ENCODE results near the gene SH3BP4. TPM values are rescaled to one million over a fixed set of nuclear protein-coding genes. Genes with fewer than 3 reads are reported as not detected.

Gene SH3BP4
- total RNA-seq, 1 donor, result 115 TPM

GRCh38 chr2:235045336-235045972, 93.6 kb downstream of the SH3BP4 start:
- no peak for DNase-seq (ENCODE audit: low read depth)
- no peak for TF ChIP-seq CTCF (IDR thresholded peaks at IDR 0.05; ENCODE audit: insufficient read depth, low read depth, low read length)

GRCh38 chr2:235045973-235046343, 94.1 kb downstream of the SH3BP4 start:
- no peak overlapping the region for H3K4me3 ChIP-seq (ENCODE audit: low read depth, low read length)
- DNase-seq (ENCODE audit: low read depth), result no peak
- no peak for TF ChIP-seq CTCF (IDR thresholded peaks at IDR 0.05; ENCODE audit: insufficient read depth, low read depth, low read length)

More at GRCh38 chr2:235045336-235045972, 93.6 kb downstream of the SH3BP4 start:
- H3K4me3 ChIP-seq (ENCODE audit: low read depth, low read length), result no peak overlapping the region

- no peak for DNase-seq (ENCODE audit: low read depth)
- H3K4me3 ChIP-seq (ENCODE audit: low read depth, low read length), result no peak overlapping the region
- TF ChIP-seq CTCF (IDR thresholded peaks at IDR 0.05; ENCODE audit: insufficient read depth, low read depth, low read length), result no peak
These were observed 94.8 kb downstream of the SH3BP4 start for GRCh38 chr2:235046589-235046988.

GRCh38 chr2:235047171-235048160, 95.6 kb downstream of the SH3BP4 start:
- H3K4me3 ChIP-seq (ENCODE audit: low read depth, low read length), result no peak overlapping the region
- no peak for TF ChIP-seq CTCF (IDR thresholded peaks at IDR 0.05; ENCODE audit: insufficient read depth, low read depth, low read length)
- no peak for DNase-seq (ENCODE audit: low read depth)

- no peak for DNase-seq (ENCODE audit: low read depth)
- TF ChIP-seq CTCF (IDR thresholded peaks at IDR 0.05; ENCODE audit: insufficient read depth, low read depth, low read length), result no peak
- no peak overlapping the region for H3K4me3 ChIP-seq (ENCODE audit: low read depth, low read length)
These were observed 96.7 kb downstream of the SH3BP4 start for GRCh38 chr2:235048549-235048948.

- H3K4me3 ChIP-seq (ENCODE audit: low read depth, low read length), result no peak overlapping the region
- TF ChIP-seq CTCF (IDR thresholded peaks at IDR 0.05; ENCODE audit: insufficient read depth, low read depth, low read length), result no peak
- no peak for DNase-seq (ENCODE audit: low read depth)
These were observed 97.3 kb downstream of the SH3BP4 start for GRCh38 chr2:235049069-235049468.

All from fibroblast of villous mesenchyme (primary cell).